BJ (cell line): Measurements from ENCODE around the gene CCDC171. TPM values are rescaled to one million over a fixed set of nuclear protein-coding genes. Genes with fewer than 3 reads are reported as not detected.

Experiments used
- CTCF ChIA-PET: fragments of 350-600 bp; formaldehyde crosslinking; extraction: SDS; loops from one replicate; lab custom pipeline; 2021; ENCODE audit warnings: antibody characterized with exemption, inconsistent platforms; lab: Yijun Ruan, JAX
- POLR2A ChIA-PET: fragments of 300-600 bp; sonication (Branson Sonifier 250); formaldehyde crosslinking; extraction: SDS; loops from one replicate; lab custom pipeline; 2021; ENCODE audit warnings: antibody characterized with exemption; lab: Charles Lee
- DNase-seq: peaks from one replicate; pipeline ENCODE4 v3.0.0-alpha.2; 2011; ENCODE audit warnings: low read depth
- H3K27me3 ChIP-seq: 2 replicates; pipeline ENCODE4 v1.6.0; 2011; ENCODE audit warnings: low read length; ENCODE audit not compliant: control insufficient read depth, insufficient read depth
- H3K36me3 ChIP-seq: 2 replicates; pipeline ENCODE4 v1.5.1; 2011; ENCODE audit warnings: low read length; ENCODE audit not compliant: control insufficient read depth, insufficient read depth
- H3K4me3 ChIP-seq: 2 replicates; pipeline ENCODE4 v1.5.1; 2011; ENCODE audit warnings: low read depth, mild to moderate bottlenecking, control low read depth, low read length
- CTCF ChIP-seq: IDR thresholded peaks from 2 replicates; pipeline ENCODE4 v1.5.1; 2011; ENCODE audit warnings: low read depth, mild to moderate bottlenecking, control low read depth, inconsistent platforms, low read length, moderate library complexity; ENCODE audit not compliant: insufficient read depth
- polyA plus RNA-seq: library from polyadenylated mRNA; depleted of rRNA; stranded (reverse); fragments of >200 nt; gene quantifications from 2 replicates; pipeline ENCODE4 v1.2.3, GENCODE V29; 2011

Gene CCDC171
- polyA plus RNA-seq, 1 experiment, result 0.39 TPM

- Histone ChIP-seq H3K36me3 (no peaks in the 10 kb centered on the region), H3K4me3 (no peak overlapping the region), H3K27me3 (no peaks in the 10 kb centered on the region)
- POLR2A ChIA-PET, result no interaction called here
- TF ChIP-seq CTCF, result no peak
- CTCF ChIA-PET, result no interaction called here
- DNase-seq, result peak; percentile 88
These were observed 182.4 kb downstream of the CCDC171 start for GRCh38 chr9:15735083-15735857.

- no peaks in the 10 kb centered on the region for H3K27me3 ChIP-seq
- H3K4me3 ChIP-seq, result no peak overlapping the region
- DNase-seq, result no peak
- CTCF ChIA-PET, result no interaction called here
- no peak for TF ChIP-seq CTCF
- H3K36me3 ChIP-seq, result no peaks in the 10 kb centered on the region
- POLR2A ChIA-PET, result no interaction called here
These were observed 183.7 kb downstream of the CCDC171 start for GRCh38 chr9:15736569-15736968.

- CTCF ChIA-PET, result interaction anchor here (0.6 kb wide), 1 partner anchor 590 kb away, joined by 3 read pairs; no protein-coding TSS in a partner anchor
- POLR2A ChIA-PET, result interaction anchor here (0.6 kb wide), 1 partner anchor 17 kb away, joined by 3 read pairs; no protein-coding TSS in a partner anchor
These were observed 185.2 kb downstream of the CCDC171 start for GRCh38 chr9:15738011-15738410.

GRCh38 chr9:15741015-15741414 is 188.2 kb downstream of the CCDC171 start:
- no peaks in the 10 kb centered on the region for H3K36me3 ChIP-seq
- H3K4me3 ChIP-seq, result no peak overlapping the region
- DNase-seq, result no peak
- ChIA-PET POLR2A (no interaction called here), CTCF (no interaction called here)
- no peak for TF ChIP-seq CTCF
- no peaks in the 10 kb centered on the region for H3K27me3 ChIP-seq

More at GRCh38 chr9:15738011-15738410, 185.2 kb downstream of the CCDC171 start:
- no peaks in the 10 kb centered on the region for H3K27me3 ChIP-seq
- H3K36me3 ChIP-seq, result no peaks in the 10 kb centered on the region
- no peak for TF ChIP-seq CTCF
- DNase-seq, result no peak
- no peak overlapping the region for H3K4me3 ChIP-seq

GRCh38 chr9:15743512-15743911 is 190.7 kb downstream of the CCDC171 start:
- DNase-seq, result no peak
- Histone ChIP-seq H3K36me3 (no peaks in the 10 kb centered on the region), H3K4me3 (no peak overlapping the region), H3K27me3 (no peaks in the 10 kb centered on the region)
- ChIA-PET CTCF (interaction anchor here (1.4 kb wide), 1 partner anchor 10 kb away, joined by 4 read pairs; no protein-coding TSS in a partner anchor), POLR2A (no interaction called here)
- no peak for TF ChIP-seq CTCF
